Karpas-422 (cell line): Measurements from ENCODE around the gene TMEM44. TPM values are rescaled to one million over a fixed set of nuclear protein-coding genes. Genes with fewer than 3 reads are reported as not detected.
"Not testable (repeated sequence)": the region's sequence is repeated elsewhere in the genome, so short reads cannot be mapped to it uniquely, and the experiment has no call there.

Experiments used
- DNase-seq: peaks from one replicate; pipeline ENCODE4 v3.0.0-alpha.2; 2015
- H2AFZ ChIP-seq: fragments of 200-600 bp; sonication (generic); 2 replicates; pipeline ENCODE4 v1.6.1; 2014; ENCODE audit warnings: antibody characterized with exemption, low read length, mixed read lengths
- H3K27ac ChIP-seq: fragments of 200-600 bp; sonication (generic); 2 replicates; pipeline ENCODE4 v1.5.1; 2014; ENCODE audit warnings: mild to moderate bottlenecking, low read length, moderate library complexity
- H3K27me3 ChIP-seq: fragments of 200-600 bp; sonication (generic); 2 replicates; pipeline ENCODE4 v1.6.1; 2014; ENCODE audit warnings: low read length, mixed read lengths
- H3K36me3 ChIP-seq: fragments of 200-600 bp; sonication (generic); 2 replicates; pipeline ENCODE4 v1.6.1; 2014; ENCODE audit warnings: low read length, mixed read lengths; ENCODE audit not compliant: insufficient read depth
- H3K4me1 ChIP-seq: fragments of 200-600 bp; sonication (generic); 2 replicates; pipeline ENCODE4 v1.6.1; 2014; ENCODE audit warnings: mild to moderate bottlenecking, low read length, mixed read lengths
- H3K4me2 ChIP-seq: fragments of 200-600 bp; sonication (generic); 2 replicates; pipeline ENCODE4 v1.6.1; 2014; ENCODE audit warnings: low read length, low read depth, mild to moderate bottlenecking; ENCODE audit not compliant: poor library complexity, severe bottlenecking
- H3K4me3 ChIP-seq: fragments of 200-600 bp; sonication (generic); 2 replicates; pipeline ENCODE4 v1.5.1; 2014; ENCODE audit warnings: mild to moderate bottlenecking, antibody characterized with exemption, low read length, mixed read lengths
- H3K79me2 ChIP-seq: fragments of 200-600 bp; sonication (generic); 2 replicates; pipeline ENCODE4 v1.6.1; 2014; ENCODE audit warnings: mild to moderate bottlenecking, low read length, mixed read lengths
- H3K9ac ChIP-seq: fragments of 200-600 bp; sonication (generic); 2 replicates; pipeline ENCODE4 v1.6.0; 2014; ENCODE audit warnings: low read length
- H3K9me2 ChIP-seq: fragments of 200-600 bp; sonication (generic), shearing (Covaris generic); replicated peaks from 2 replicates; pipeline ENCODE4 v1.6.0; 2014; ENCODE audit warnings: mild to moderate bottlenecking, low read length, moderate library complexity; ENCODE audit not compliant: insufficient read depth
- H3K9me3 ChIP-seq: fragments of 300-700, 200-600 bp; sonication (generic); 2 replicates; pipeline ENCODE4 v1.6.1; 2014; ENCODE audit warnings: low read length, mixed read lengths
- H4K20me1 ChIP-seq: fragments of 200-600 bp; sonication (generic); 2 replicates; pipeline ENCODE4 v1.6.1; 2014; ENCODE audit warnings: mild to moderate bottlenecking, antibody characterized with exemption, low read length, low read depth; ENCODE audit not compliant: insufficient read depth
- total RNA-seq: library from RNA; depleted of rRNA; stranded (reverse); fragments of >200 nt; shearing (Covaris generic); gene quantifications from 2 replicates; pipeline ENCODE4 v1.2.3, GENCODE V29; 2014; ENCODE audit warnings: low replicate concordance

The TMEM44 gene
- total RNA-seq, 1 experiment from 2014 or later: 10.9 TPM

- Histone ChIP-seq H3K9ac (no peak overlapping the region), H3K79me2 (no peaks in the 10 kb centered on the region), H3K9me3 (no peaks in the 10 kb centered on the region), H3K9me2 (no peaks in the 10 kb centered on the region), H3K4me3 (no peak overlapping the region), H3K4me1 (peaks cover under 1% of the 10 kb centered on the region; the same call in 1 of the 2 replicates), H3K36me3 (peaks cover 5% of the 10 kb centered on the region; the same call in 1 of the 2 replicates), H4K20me1 (no peaks in the 10 kb centered on the region), H2AFZ (no peak overlapping the region), H3K27me3 (no peaks in the 10 kb centered on the region), H3K27ac (no peak overlapping the region), H3K4me2 (no peak overlapping the region)
- DNase-seq: no peak
Measured at GRCh38 chr3:194606163-194606562, 27.1 kb downstream of the TMEM44 start.

GRCh38 chr3:194605314-194605713 is 27.9 kb downstream of the TMEM44 start:
- not testable (repeated sequence) for H3K9me2 ChIP-seq, H3K79me2 ChIP-seq, DNase-seq, H3K4me3 ChIP-seq, H3K36me3 ChIP-seq, H3K9me3 ChIP-seq, H3K4me2 ChIP-seq, H3K27ac ChIP-seq, H3K27me3 ChIP-seq, H3K4me1 ChIP-seq, H4K20me1 ChIP-seq, H3K9ac ChIP-seq, H2AFZ ChIP-seq

GRCh38 chr3:194604837-194605236 is 28.4 kb downstream of the TMEM44 start:
- H2AFZ ChIP-seq: no peak overlapping the region
- H3K4me1 ChIP-seq: peaks cover 7% of the 10 kb centered on the region
- DNase-seq: peak; percentile 62
- H3K9me2 ChIP-seq: no peaks in the 10 kb centered on the region
- H3K9me3 ChIP-seq: no peaks in the 10 kb centered on the region
- peaks cover 5% of the 10 kb centered on the region; the same call in 1 of the 2 replicates for H3K36me3 ChIP-seq
- no peaks in the 10 kb centered on the region for H3K27me3 ChIP-seq
- no peak overlapping the region for H3K27ac ChIP-seq
- H3K4me3 ChIP-seq: no peak overlapping the region
- H3K9ac ChIP-seq: no peak overlapping the region
- no peaks in the 10 kb centered on the region for H4K20me1 ChIP-seq
- 0 out of 2 replicates have a peak, but pooled peaks cover 3% of the 10 kb centered on the region for H3K79me2 ChIP-seq
- no peak overlapping the region for H3K4me2 ChIP-seq

- Histone ChIP-seq H2AFZ (no peak overlapping the region), H3K27ac (no peak overlapping the region)
Measured at GRCh38 chr3:194604126-194604525, 29.1 kb downstream of the TMEM44 start.

GRCh38 chr3:194602669-194603171 is 30.5 kb downstream of the TMEM44 start:
- no peak for DNase-seq
- Histone ChIP-seq H3K4me2 (no peak overlapping the region), H3K36me3 (peaks cover 5% of the 10 kb centered on the region; the same call in 1 of the 2 replicates), H3K4me3 (no peak overlapping the region), H3K9ac (no peak overlapping the region), H3K4me1 (peaks cover 16% of the 10 kb centered on the region), H4K20me1 (no peaks in the 10 kb centered on the region), H3K27me3 (no peaks in the 10 kb centered on the region), H3K9me3 (no peaks in the 10 kb centered on the region), H3K27ac (no peak overlapping the region), H3K79me2 (0 out of 2 replicates have a peak, but pooled peaks cover 3% of the 10 kb centered on the region), H2AFZ (no peak overlapping the region), H3K9me2 (no peaks in the 10 kb centered on the region)

More at GRCh38 chr3:194604126-194604525, 29.1 kb downstream of the TMEM44 start:
- Histone ChIP-seq H3K9me3 (no peaks in the 10 kb centered on the region), H3K4me3 (no peak overlapping the region), H3K4me2 (no peak overlapping the region), H3K9ac (no peak overlapping the region), H3K9me2 (no peaks in the 10 kb centered on the region), H3K4me1 (peaks cover 10% of the 10 kb centered on the region), H3K27me3 (no peaks in the 10 kb centered on the region), H4K20me1 (no peaks in the 10 kb centered on the region), H3K36me3 (peaks cover 5% of the 10 kb centered on the region; the same call in 1 of the 2 replicates), H3K79me2 (0 out of 2 replicates have a peak, but pooled peaks cover 3% of the 10 kb centered on the region)
- no peak for DNase-seq

GRCh38 chr3:194598771-194599557 is 34.3 kb downstream of the TMEM44 start:
- Histone ChIP-seq H4K20me1 (no peaks in the 10 kb centered on the region), H3K27ac (0 out of 2 replicates have a peak overlapping the region, but pooled peaks have one; percentile 7), H2AFZ (no peak overlapping the region), H3K36me3 (peaks cover 2% of the 10 kb centered on the region; the same call in 1 of the 2 replicates), H3K9me3 (no peaks in the 10 kb centered on the region), H3K9me2 (no peaks in the 10 kb centered on the region), H3K27me3 (no peaks in the 10 kb centered on the region), H3K79me2 (0 out of 2 replicates have a peak, but pooled peaks cover 3% of the 10 kb centered on the region), H3K4me2 (peak overlapping the region; percentile 8), H3K9ac (no peak overlapping the region), H3K4me3 (no peak overlapping the region), H3K4me1 (peaks cover 19% of the 10 kb centered on the region)
- peak; percentile 71 for DNase-seq

GRCh38 chr3:194596906-194597305 is 36.3 kb downstream of the TMEM44 start:
- Histone ChIP-seq H3K27ac (no peak overlapping the region), H3K9me3 (no peaks in the 10 kb centered on the region), H3K79me2 (0 out of 2 replicates have a peak, but pooled peaks cover 3% of the 10 kb centered on the region), H3K4me1 (peaks cover 23% of the 10 kb centered on the region), H3K9ac (no peak overlapping the region), H3K36me3 (no peaks in the 10 kb centered on the region; the same call in 1 of the 2 replicates), H4K20me1 (no peaks in the 10 kb centered on the region), H3K4me3 (no peak overlapping the region), H3K27me3 (no peaks in the 10 kb centered on the region), H3K4me2 (no peak overlapping the region), H3K9me2 (no peaks in the 10 kb centered on the region), H2AFZ (no peak overlapping the region)
- DNase-seq: no peak
